Astrocyte (in vitro differentiated cells and primary cell): ENCODE results near the gene MATN1.

Experiments
- EZH2 ChIP-seq: IDR thresholded peaks from 2 replicates; pipeline ENCODE4 v1.6.1; 2012; ENCODE audit warnings: mild to moderate bottlenecking, low read length, inconsistent platforms; ENCODE audit not compliant: insufficient read depth
- TF ChIP-seq, protein P1 (sequence below): IDR thresholded peaks from 2 replicates; pipeline ENCODE4 v1.5.1; 2011; ENCODE audit warnings: low read depth, mild to moderate bottlenecking, inconsistent platforms, low read length, moderate library complexity; ENCODE audit not compliant: insufficient read depth

DNA sequence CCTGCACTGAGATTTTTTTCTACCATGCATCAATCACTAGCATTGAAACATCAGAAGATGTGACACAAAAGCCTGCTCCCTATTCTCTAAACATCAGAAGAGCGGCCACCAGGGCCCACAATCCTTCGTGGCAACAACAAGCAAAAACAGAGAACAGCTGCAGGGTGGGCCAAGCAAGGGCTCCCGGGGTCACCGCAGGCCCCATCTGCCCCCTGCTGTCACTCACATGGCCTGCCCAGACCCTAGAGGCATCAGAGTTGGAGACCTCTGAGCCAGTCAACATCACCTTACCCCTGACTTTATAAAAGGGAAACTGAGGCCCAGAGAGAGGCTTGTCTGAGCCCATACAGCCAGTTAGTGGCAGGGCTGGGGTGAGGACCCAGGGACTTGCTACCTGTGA lies 32.4 kb upstream of the MATN1 start:
- TF ChIP-seq, protein P1, sequence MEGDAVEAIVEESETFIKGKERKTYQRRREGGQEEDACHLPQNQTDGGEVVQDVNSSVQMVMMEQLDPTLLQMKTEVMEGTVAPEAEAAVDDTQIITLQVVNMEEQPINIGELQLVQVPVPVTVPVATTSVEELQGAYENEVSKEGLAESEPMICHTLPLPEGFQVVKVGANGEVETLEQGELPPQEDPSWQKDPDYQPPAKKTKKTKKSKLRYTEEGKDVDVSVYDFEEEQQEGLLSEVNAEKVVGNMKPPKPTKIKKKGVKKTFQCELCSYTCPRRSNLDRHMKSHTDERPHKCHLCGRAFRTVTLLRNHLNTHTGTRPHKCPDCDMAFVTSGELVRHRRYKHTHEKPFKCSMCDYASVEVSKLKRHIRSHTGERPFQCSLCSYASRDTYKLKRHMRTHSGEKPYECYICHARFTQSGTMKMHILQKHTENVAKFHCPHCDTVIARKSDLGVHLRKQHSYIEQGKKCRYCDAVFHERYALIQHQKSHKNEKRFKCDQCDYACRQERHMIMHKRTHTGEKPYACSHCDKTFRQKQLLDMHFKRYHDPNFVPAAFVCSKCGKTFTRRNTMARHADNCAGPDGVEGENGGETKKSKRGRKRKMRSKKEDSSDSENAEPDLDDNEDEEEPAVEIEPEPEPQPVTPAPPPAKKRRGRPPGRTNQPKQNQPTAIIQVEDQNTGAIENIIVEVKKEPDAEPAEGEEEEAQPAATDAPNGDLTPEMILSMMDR = no peak
- no peak for TF ChIP-seq EZH2
